ENCODE results near the gene SLC5A5. TPM values are rescaled to one million over a fixed set of nuclear protein-coding genes. Genes with fewer than 3 reads are reported as not detected.

The SLC5A5 gene
- total RNA-seq, 1 donor from 2014 or later: not detected

DNA sequence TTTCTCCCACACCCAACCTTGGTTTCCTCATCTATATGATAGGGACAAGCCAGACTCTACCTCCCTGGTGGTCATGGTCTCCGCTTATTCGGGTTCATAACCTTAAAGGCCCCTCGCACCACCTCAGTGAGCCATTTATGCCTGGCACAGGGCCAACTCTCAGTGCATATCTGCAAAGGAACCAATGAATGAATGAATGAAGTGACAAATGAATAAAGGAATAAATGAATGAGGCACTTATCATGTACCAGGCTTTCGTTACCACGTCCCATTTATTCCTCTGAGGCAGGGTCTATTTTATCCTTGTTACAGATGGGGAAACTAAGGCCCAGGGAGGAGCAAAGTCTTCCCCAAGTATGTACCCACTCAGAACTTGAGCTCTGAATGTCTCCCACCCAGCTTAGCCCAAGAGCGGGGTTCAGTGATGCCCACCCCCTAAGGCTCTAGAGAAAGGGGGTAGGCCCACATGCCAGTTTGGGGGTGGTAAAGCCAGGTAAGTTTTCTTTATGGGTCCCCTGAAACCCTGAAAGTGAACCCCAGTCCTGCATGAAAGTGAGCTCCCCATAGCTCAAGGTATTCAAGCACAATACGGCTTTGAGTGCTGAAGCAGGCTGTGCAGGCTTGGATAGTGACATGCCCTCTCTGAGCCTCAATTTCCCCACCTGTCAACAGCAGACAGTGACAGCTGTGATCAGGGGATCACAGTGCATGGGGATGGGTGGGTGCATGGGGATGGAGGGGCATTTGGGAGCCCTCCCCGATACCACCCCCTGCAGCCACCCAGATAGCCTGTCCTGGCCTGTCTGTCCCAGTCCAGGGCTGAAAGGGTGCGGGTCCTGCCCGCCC, 490 bp upstream of the SLC5A5 start:
- Histone ChIP-seq H3K4me3 (no peak overlapping the region), H3K27ac (no peak overlapping the region), H3K27me3 (peaks cover 36% of the 10 kb centered on the region), H3K36me3 (no peaks in the 10 kb centered on the region), H3K4me1 (no peaks in the 10 kb centered on the region), H3K9me3 (no peaks in the 10 kb centered on the region)
- DNase-seq (ENCODE audit: low spot score in 2 of 2): no peak
- intact Hi-C loops (cut with DNase I): no loop called here
- TF ChIP-seq, protein P1, sequence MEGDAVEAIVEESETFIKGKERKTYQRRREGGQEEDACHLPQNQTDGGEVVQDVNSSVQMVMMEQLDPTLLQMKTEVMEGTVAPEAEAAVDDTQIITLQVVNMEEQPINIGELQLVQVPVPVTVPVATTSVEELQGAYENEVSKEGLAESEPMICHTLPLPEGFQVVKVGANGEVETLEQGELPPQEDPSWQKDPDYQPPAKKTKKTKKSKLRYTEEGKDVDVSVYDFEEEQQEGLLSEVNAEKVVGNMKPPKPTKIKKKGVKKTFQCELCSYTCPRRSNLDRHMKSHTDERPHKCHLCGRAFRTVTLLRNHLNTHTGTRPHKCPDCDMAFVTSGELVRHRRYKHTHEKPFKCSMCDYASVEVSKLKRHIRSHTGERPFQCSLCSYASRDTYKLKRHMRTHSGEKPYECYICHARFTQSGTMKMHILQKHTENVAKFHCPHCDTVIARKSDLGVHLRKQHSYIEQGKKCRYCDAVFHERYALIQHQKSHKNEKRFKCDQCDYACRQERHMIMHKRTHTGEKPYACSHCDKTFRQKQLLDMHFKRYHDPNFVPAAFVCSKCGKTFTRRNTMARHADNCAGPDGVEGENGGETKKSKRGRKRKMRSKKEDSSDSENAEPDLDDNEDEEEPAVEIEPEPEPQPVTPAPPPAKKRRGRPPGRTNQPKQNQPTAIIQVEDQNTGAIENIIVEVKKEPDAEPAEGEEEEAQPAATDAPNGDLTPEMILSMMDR (IDR thresholded peaks at IDR 0.05): no peak

DNA sequence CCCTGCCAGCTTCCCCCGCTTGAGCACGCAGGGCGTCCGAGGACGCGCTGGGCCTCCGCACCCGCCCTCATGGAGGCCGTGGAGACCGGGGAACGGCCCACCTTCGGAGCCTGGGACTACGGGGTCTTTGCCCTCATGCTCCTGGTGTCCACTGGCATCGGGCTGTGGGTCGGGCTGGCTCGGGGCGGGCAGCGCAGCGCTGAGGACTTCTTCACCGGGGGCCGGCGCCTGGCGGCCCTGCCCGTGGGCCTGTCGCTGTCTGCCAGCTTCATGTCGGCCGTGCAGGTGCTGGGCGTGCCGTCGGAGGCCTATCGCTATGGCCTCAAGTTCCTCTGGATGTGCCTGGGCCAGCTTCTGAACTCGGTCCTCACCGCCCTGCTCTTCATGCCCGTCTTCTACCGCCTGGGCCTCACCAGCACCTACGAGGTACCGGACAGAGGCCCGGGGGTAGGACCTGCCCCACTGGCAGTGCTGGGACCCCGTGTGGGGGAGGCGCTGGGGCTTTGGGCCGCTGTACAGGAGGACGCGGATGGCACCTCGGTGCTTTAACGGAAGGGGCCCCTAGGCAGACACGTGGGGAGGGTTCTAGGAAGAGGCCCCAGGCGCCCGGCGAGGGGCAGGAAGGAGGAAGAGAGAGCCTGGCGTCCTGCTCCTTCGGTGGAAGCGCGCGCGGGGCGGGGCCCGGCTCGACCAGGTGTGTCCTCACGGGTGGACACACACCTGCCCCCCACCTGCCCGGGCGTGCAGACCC, 681 bp downstream of the SLC5A5 start:
- no peaks in the 10 kb centered on the region for H3K36me3 ChIP-seq
- no peak overlapping the region for H3K27ac ChIP-seq
- H3K4me1 ChIP-seq: no peaks in the 10 kb centered on the region
- H3K27me3 ChIP-seq: peaks cover 36% of the 10 kb centered on the region
- intact Hi-C loops (cut with DNase I): no loop called here
- no peaks in the 10 kb centered on the region for H3K9me3 ChIP-seq
- peak overlapping the region in 1 of 2 donors; percentile 8 for H3K4me3 ChIP-seq
- TF ChIP-seq, protein P1 (IDR thresholded peaks at IDR 0.05): no peak
- DNase-seq (ENCODE audit: low spot score in 2 of 2): no peak

DNA sequence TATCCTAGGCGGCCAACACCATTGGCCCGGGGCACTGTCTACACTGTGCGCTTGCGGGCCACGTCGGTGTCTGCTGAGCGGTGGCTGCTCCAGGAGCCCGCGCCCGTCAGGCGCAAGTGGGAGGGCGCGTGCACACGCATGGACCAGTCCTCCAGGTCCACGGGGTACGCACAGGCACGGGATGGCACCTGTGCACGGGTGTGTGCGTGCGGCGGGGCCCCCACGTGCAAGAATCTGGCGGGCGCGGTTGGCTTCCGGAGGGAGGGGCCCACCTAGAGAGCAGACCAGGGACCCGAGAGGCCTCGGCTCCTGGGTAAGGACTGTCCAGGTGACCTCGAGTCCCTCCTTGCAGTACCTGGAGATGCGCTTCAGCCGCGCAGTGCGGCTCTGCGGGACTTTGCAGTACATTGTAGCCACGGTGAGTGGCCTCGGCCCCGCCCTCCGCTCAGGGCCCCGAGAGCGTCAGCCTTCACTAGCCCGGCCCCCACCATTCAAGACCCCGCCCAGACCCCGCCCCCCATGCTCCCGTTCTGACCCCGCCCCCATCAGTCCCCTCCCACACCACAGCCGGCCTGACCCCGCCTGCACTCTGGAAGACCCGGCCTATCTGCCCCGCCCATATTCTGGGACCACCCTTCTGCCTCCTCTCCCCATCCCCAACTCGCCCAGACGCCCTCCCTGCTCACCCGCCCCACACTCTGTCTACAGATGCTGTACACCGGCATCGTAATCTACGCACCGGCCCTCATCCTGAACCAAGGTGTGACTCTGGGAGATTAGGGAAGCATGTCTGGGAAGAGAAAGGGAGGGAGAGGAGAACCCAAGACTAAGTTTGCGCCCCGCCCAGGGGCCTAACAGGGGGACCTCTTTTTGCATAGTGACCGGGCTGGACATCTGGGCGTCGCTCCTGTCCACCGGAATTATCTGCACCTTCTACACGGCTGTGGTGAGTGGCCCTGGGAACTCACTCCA, 2.3 kb downstream of the SLC5A5 start:
- Histone ChIP-seq H3K27ac (no peak overlapping the region), H3K36me3 (no peaks in the 10 kb centered on the region), H3K4me3 (no peak overlapping the region), H3K9me3 (no peaks in the 10 kb centered on the region), H3K27me3 (peaks cover 36% of the 10 kb centered on the region), H3K4me1 (no peaks in the 10 kb centered on the region)
- intact Hi-C loops (cut with DNase I): no loop called here
- no peak for DNase-seq (ENCODE audit: low spot score in 2 of 2)
- TF ChIP-seq, protein P1 (IDR thresholded peaks at IDR 0.05): no peak

DNA sequence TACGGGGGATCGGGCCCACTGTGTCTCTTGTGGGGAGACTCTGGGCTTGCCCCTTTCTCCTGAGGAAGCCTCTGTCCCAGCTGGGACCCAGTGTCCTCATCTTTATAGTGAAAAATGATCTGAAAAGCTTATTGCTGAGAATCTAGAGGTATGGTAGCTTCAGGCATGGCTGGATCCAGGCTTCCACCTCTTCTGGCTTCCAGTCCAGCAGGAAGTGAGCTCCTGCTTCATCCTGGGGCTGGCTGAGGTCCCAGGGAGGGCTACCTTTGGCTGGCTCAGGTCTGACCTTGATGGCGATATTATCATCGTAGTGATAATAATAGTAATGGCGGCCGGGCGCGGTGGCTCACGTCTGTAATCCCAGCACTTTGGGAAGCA, 3.0 kb downstream of the SLC5A5 start:
- Histone ChIP-seq H3K27me3 (peaks cover 36% of the 10 kb centered on the region), H3K36me3 (no peaks in the 10 kb centered on the region), H3K9me3 (no peaks in the 10 kb centered on the region), H3K4me1 (no peaks in the 10 kb centered on the region), H3K4me3 (no peak overlapping the region), H3K27ac (no peak overlapping the region)
- TF ChIP-seq, protein P1 (IDR thresholded peaks at IDR 0.05): no peak
- DNase-seq (ENCODE audit: low spot score in 2 of 2): no peak
- intact Hi-C loops (cut with DNase I): no loop called here

DNA sequence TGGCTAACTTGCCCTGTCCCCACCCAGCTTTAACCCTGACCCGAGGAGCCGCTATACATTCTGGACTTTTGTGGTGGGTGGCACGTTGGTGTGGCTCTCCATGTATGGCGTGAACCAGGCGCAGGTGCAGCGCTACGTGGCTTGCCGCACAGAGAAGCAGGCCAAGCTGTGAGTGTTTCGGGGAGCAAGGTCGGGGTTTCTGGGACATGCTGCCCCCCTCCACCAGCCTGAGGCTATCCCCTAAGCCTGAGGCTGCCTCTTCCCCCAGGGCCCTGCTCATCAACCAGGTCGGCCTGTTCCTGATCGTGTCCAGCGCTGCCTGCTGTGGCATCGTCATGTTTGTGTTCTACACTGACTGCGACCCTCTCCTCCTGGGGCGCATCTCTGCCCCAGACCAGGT, 6.0 kb downstream of the SLC5A5 start:
- H3K36me3 ChIP-seq: no peaks in the 10 kb centered on the region
- H3K27ac ChIP-seq: no peak overlapping the region
- H3K4me3 ChIP-seq: no peak overlapping the region
- H3K27me3 ChIP-seq: peaks cover 17% of the 10 kb centered on the region
- intact Hi-C loops (cut with DNase I): no loop called here
- no peaks in the 10 kb centered on the region for H3K4me1 ChIP-seq
- no peak for DNase-seq (ENCODE audit: low spot score in 2 of 2)
- no peaks in the 10 kb centered on the region for H3K9me3 ChIP-seq
- TF ChIP-seq, protein P1 (IDR thresholded peaks at IDR 0.05): no peak

Data from ascending aorta (tissue), 2 donors.